Activated T-cell treated with anti-CD3 and anti-CD28 coated beads, Interleukin-2, amount 50 U/mL, for 72 hours (primary cell): ENCODE results near the gene FFAR2. TPM values are rescaled to one million over a fixed set of nuclear protein-coding genes. Genes with fewer than 3 reads are reported as not detected.
"Not testable (repeated sequence)": the region's sequence is repeated elsewhere in the genome, so short reads cannot be mapped to it uniquely, and the experiment has no call there.

ENCODE experiments used
- ATAC-seq, 2 donors: fragments of 150-1000 bp; cut with Tn5 transposase; replicated peaks in 1 of 2; 2 replicates each; pipeline ENCODE4 v1.10.0; 2021; ENCODE audit warnings: moderate library complexity in 2 of 2, mild to moderate bottlenecking in 1 of 2
- DNase-seq, 2 donors: peaks; one replicate each; pipeline ENCODE4 v3.0.0; 2021 to 2022; ENCODE audit warnings: mixed read lengths in 1 of 2
- H3K27ac Mint-ChIP-seq: one replicate; pipeline ENCODE4 v1.8.0; 2022; ENCODE audit warnings: mild to moderate bottlenecking, moderate library complexity, mixed read lengths
- H3K27me3 Mint-ChIP-seq: one replicate; pipeline ENCODE4 v1.8.0; 2022; ENCODE audit warnings: low read depth, mixed read lengths
- H3K36me3 Mint-ChIP-seq, 2 donors: one replicate each; pipeline ENCODE4 v1.8.0; 2022; ENCODE audit warnings: mixed read lengths in 2 of 2, mild to moderate bottlenecking in 1 of 2; ENCODE audit not compliant: insufficient read depth in 2 of 2
- H3K4me1 Mint-ChIP-seq: one replicate; pipeline ENCODE4 v1.8.0; 2022; ENCODE audit warnings: low read depth, mixed read lengths
- H3K4me3 Mint-ChIP-seq, 2 donors: one replicate each; pipeline ENCODE4 v1.8.0; 2022; ENCODE audit warnings: mild to moderate bottlenecking in 2 of 2, mixed read lengths in 2 of 2, moderate library complexity in 2 of 2
- H3K9me3 Mint-ChIP-seq, 2 donors: one replicate each; pipeline ENCODE4 v1.8.0; 2022; ENCODE audit warnings: mixed read lengths in 2 of 2
- total RNA-seq, 2 donors: library from RNA; stranded (reverse); gene quantifications; one replicate each; pipeline ENCODE4 v1.2.3, GENCODE V29; 2022

The FFAR2 gene
- total RNA-seq, 2 donors from 2014 or later, result not detected

- Mint-ChIP-seq H3K4me3 (no peak overlapping the region), H3K27ac (no peak overlapping the region), H3K27me3 (peaks cover 43% of the 10 kb centered on the region), H3K9me3 (peaks cover 0 to 1% of the 10 kb centered on the region in 2 donors), H3K36me3 (peaks cover 3 to 4% of the 10 kb centered on the region in 2 donors), H3K4me1 (peaks cover 10% of the 10 kb centered on the region)
- no peak for DNase-seq
- no peak for ATAC-seq
Measured at GRCh38 chr19:35410487-35410886, 37.6 kb upstream of the FFAR2 start.

- H3K27me3 Mint-ChIP-seq, result peaks cover 52% of the 10 kb centered on the region
- H3K4me3 Mint-ChIP-seq, result no peak overlapping the region
- H3K36me3 Mint-ChIP-seq, result peaks cover 0 to 4% of the 10 kb centered on the region in 2 donors
- no peak overlapping the region for H3K27ac Mint-ChIP-seq
- peak; percentile 22 to 45 for DNase-seq
- ATAC-seq, result peak; percentile 81 to 88
- peaks cover 4% of the 10 kb centered on the region for H3K4me1 Mint-ChIP-seq
- peaks cover 0 to 1% of the 10 kb centered on the region in 2 donors for H3K9me3 Mint-ChIP-seq
Measured at GRCh38 chr19:35414442-35414841, 33.6 kb upstream of the FFAR2 start.

- Mint-ChIP-seq H3K4me1 (peaks cover 4% of the 10 kb centered on the region), H3K36me3 (no peaks in the 10 kb centered on the region), H3K27me3 (peaks cover 37% of the 10 kb centered on the region), H3K9me3 (no peaks in the 10 kb centered on the region), H3K4me3 (no peak overlapping the region), H3K27ac (no peak overlapping the region)
- DNase-seq (no peak), ATAC-seq (no peak)
Measured at GRCh38 chr19:35416331-35416730, 31.7 kb upstream of the FFAR2 start.

- ATAC-seq (no peak), DNase-seq (no peak)
- H3K4me1 Mint-ChIP-seq, result peaks cover 4% of the 10 kb centered on the region
- no peaks in the 10 kb centered on the region for H3K36me3 Mint-ChIP-seq
- H3K4me3 Mint-ChIP-seq, result no peak overlapping the region
- H3K9me3 Mint-ChIP-seq, result no peaks in the 10 kb centered on the region
- no peak overlapping the region for H3K27ac Mint-ChIP-seq
- H3K27me3 Mint-ChIP-seq, result peaks cover 33% of the 10 kb centered on the region
Measured at GRCh38 chr19:35417278-35417677, 30.8 kb upstream of the FFAR2 start.

GRCh38 chr19:35417713-35418534, 30.1 kb upstream of the FFAR2 start:
- H3K4me1 Mint-ChIP-seq, result peaks cover 4% of the 10 kb centered on the region
- ATAC-seq (no peak), DNase-seq (no peak)
- no peaks in the 10 kb centered on the region for H3K36me3 Mint-ChIP-seq
- no peak overlapping the region for H3K4me3 Mint-ChIP-seq
- no peak overlapping the region for H3K27ac Mint-ChIP-seq
- peaks cover 33% of the 10 kb centered on the region for H3K27me3 Mint-ChIP-seq
- no peaks in the 10 kb centered on the region for H3K9me3 Mint-ChIP-seq

GRCh38 chr19:35419046-35419445, 29.0 kb upstream of the FFAR2 start:
- H3K4me3 Mint-ChIP-seq, result no peak overlapping the region
- DNase-seq (no peak), ATAC-seq (no peak)
- no peaks in the 10 kb centered on the region for H3K9me3 Mint-ChIP-seq
- H3K4me1 Mint-ChIP-seq, result peaks cover 4% of the 10 kb centered on the region
- H3K27ac Mint-ChIP-seq, result no peak overlapping the region
- peaks cover 33% of the 10 kb centered on the region for H3K27me3 Mint-ChIP-seq
- H3K36me3 Mint-ChIP-seq, result no peaks in the 10 kb centered on the region

GRCh38 chr19:35419805-35420204, 28.3 kb upstream of the FFAR2 start:
- H3K4me3 Mint-ChIP-seq, result no peak overlapping the region
- H3K36me3 Mint-ChIP-seq, result no peaks in the 10 kb centered on the region
- no peak for DNase-seq
- no peaks in the 10 kb centered on the region for H3K9me3 Mint-ChIP-seq
- no peaks in the 10 kb centered on the region for H3K4me1 Mint-ChIP-seq
- ATAC-seq, result no peak
- H3K27ac Mint-ChIP-seq, result no peak overlapping the region
- H3K27me3 Mint-ChIP-seq, result peaks cover 33% of the 10 kb centered on the region

GRCh38 chr19:35421362-35421761, 26.7 kb upstream of the FFAR2 start:
- no peaks in the 10 kb centered on the region for H3K4me1 Mint-ChIP-seq
- no peaks in the 10 kb centered on the region for H3K9me3 Mint-ChIP-seq
- DNase-seq, result no peak
- no peak overlapping the region for H3K27ac Mint-ChIP-seq
- peaks cover 20% of the 10 kb centered on the region for H3K27me3 Mint-ChIP-seq
- ATAC-seq, result no peak
- no peak overlapping the region for H3K4me3 Mint-ChIP-seq
- no peaks in the 10 kb centered on the region for H3K36me3 Mint-ChIP-seq

GRCh38 chr19:35423406-35423805, 24.7 kb upstream of the FFAR2 start:
- not testable (repeated sequence) for H3K27me3 Mint-ChIP-seq, H3K9me3 Mint-ChIP-seq, H3K36me3 Mint-ChIP-seq, ATAC-seq, H3K4me1 Mint-ChIP-seq, H3K4me3 Mint-ChIP-seq, H3K27ac Mint-ChIP-seq, DNase-seq

- ATAC-seq, result no peak
- DNase-seq, result no peak
- Mint-ChIP-seq H3K9me3 (peaks cover 1% of the 10 kb centered on the region in 2 donors), H3K4me3 (no peak overlapping the region), H3K36me3 (peaks cover 1 to 2% of the 10 kb centered on the region in 2 donors), H3K4me1 (peaks cover 3% of the 10 kb centered on the region), H3K27ac (no peak overlapping the region), H3K27me3 (no peaks in the 10 kb centered on the region)
Measured at GRCh38 chr19:35425682-35426081, 22.4 kb upstream of the FFAR2 start.

GRCh38 chr19:35427187-35427586, 20.9 kb upstream of the FFAR2 start:
- H3K9me3 Mint-ChIP-seq, result peaks cover 4 to 10% of the 10 kb centered on the region in 2 donors
- DNase-seq (no peak), ATAC-seq (no peak)
- H3K27ac Mint-ChIP-seq, result no peak overlapping the region
- peaks cover 11% of the 10 kb centered on the region for H3K4me1 Mint-ChIP-seq
- H3K36me3 Mint-ChIP-seq, result peaks cover 8 to 11% of the 10 kb centered on the region in 2 donors
- no peak overlapping the region for H3K4me3 Mint-ChIP-seq
- peaks cover 8% of the 10 kb centered on the region for H3K27me3 Mint-ChIP-seq

GRCh38 chr19:35429698-35430408, 18.2 kb upstream of the FFAR2 start:
- ATAC-seq (no peak), DNase-seq (no peak)
- H3K4me3 Mint-ChIP-seq, result no peak overlapping the region
- H3K9me3 Mint-ChIP-seq, result peaks cover 4 to 10% of the 10 kb centered on the region in 2 donors
- H3K27ac Mint-ChIP-seq, result no peak overlapping the region
- H3K36me3 Mint-ChIP-seq, result peaks cover 8 to 13% of the 10 kb centered on the region in 2 donors
- peaks cover 19% of the 10 kb centered on the region for H3K27me3 Mint-ChIP-seq
- peaks cover 11% of the 10 kb centered on the region for H3K4me1 Mint-ChIP-seq

GRCh38 chr19:35430409-35431144, 17.5 kb upstream of the FFAR2 start:
- peaks cover 8 to 13% of the 10 kb centered on the region in 2 donors for H3K36me3 Mint-ChIP-seq
- ATAC-seq (no peak), DNase-seq (no peak)
- no peak overlapping the region for H3K4me3 Mint-ChIP-seq
- H3K4me1 Mint-ChIP-seq, result peaks cover 11% of the 10 kb centered on the region
- H3K27me3 Mint-ChIP-seq, result peaks cover 19% of the 10 kb centered on the region
- H3K9me3 Mint-ChIP-seq, result peaks cover 4 to 10% of the 10 kb centered on the region in 2 donors
- peak overlapping the region; percentile 3 for H3K27ac Mint-ChIP-seq
